Gastroesophageal sphincter (tissue), 4 donors: ENCODE measurements around the gene PCSK5. TPM values are rescaled to one million over a fixed set of nuclear protein-coding genes. Genes with fewer than 3 reads are reported as not detected.

ENCODE experiments used
- ATAC-seq: fragments of 150-250 bp; one replicate; pipeline ENCODE4 v1.9.1; 2016; ENCODE audit warnings: mild to moderate bottlenecking, moderate library complexity
- H3K27ac ChIP-seq, 4 donors: fragments of 200-600 bp; sonication (generic) in 3 of 4; 1 replicate in 3 of 4; 2 replicates in 1 of 4; pipeline ENCODE4 v1.5.1; 2016 to 2019
- H3K27me3 ChIP-seq: fragments of 200-600 bp; sonication (generic); one replicate; pipeline ENCODE4 v1.5.1; 2019
- H3K36me3 ChIP-seq, 2 donors: fragments of 200-600 bp; sonication (generic); one replicate each; pipeline ENCODE4 v1.5.1; 2019; ENCODE audit warnings: control low read depth in 1 of 2
- H3K4me1 ChIP-seq, 3 donors: fragments of 200-600 bp; sonication (generic); 1 replicate in 2 of 3; 2 replicates in 1 of 3; pipeline ENCODE4 v1.5.1; 2016 to 2019; ENCODE audit warnings: control low read depth in 2 of 3
- H3K4me3 ChIP-seq, 2 donors: fragments of 200-600 bp; sonication (generic); one replicate each; pipeline ENCODE4 v1.5.1; 2019; ENCODE audit warnings: mild to moderate bottlenecking in 1 of 2, moderate library complexity in 1 of 2
- H3K9me3 ChIP-seq, 3 donors: fragments of 200-600 bp; sonication (generic); one replicate each; pipeline ENCODE4 v1.5.1; 2017 to 2019; ENCODE audit warnings: control low read depth in 2 of 3
- CTCF ChIP-seq, 4 experiments: fragments of 200-600 bp in 2 of 4; fragments of 450-650 bp in 2 of 4; sonication (generic) in 1 of 4; IDR thresholded peaks; one replicate each; pipeline ENCODE4 v1.5.1; 2017 to 2019; ENCODE audit warnings: antibody characterized with exemption in 4 of 4, mild to moderate bottlenecking in 2 of 4, moderate library complexity in 2 of 4
- EP300 ChIP-seq: sonication (generic); formaldehyde crosslinking; IDR thresholded peaks from one replicate; pipeline ENCODE4 v1.6.1; 2017; ENCODE audit warnings: antibody characterized with exemption, mild to moderate bottlenecking
- POLR2A ChIP-seq, 2 donors: fragments of 450-650 bp; IDR thresholded peaks; one replicate each; pipeline ENCODE4 v1.6.1; 2017; ENCODE audit warnings: antibody characterized with exemption in 2 of 2, mild to moderate bottlenecking in 2 of 2, moderate library complexity in 1 of 2
- POLR2AphosphoS5 ChIP-seq: sonication (generic); formaldehyde crosslinking; IDR thresholded peaks from one replicate; pipeline ENCODE4 v1.6.1; 2017; ENCODE audit warnings: antibody characterized with exemption
- WGBS, 2 donors: methylation state at CpG; one replicate each; pipeline ENCODE4 v1.1.5; 2018; ENCODE audit warnings: low coverage in 1 of 2; 5-methylcytosine and 5-hydroxymethylcytosine counted together
- total RNA-seq, 4 donors: library from RNA; depleted of rRNA; stranded (reverse); fragments of >200 nt; gene quantifications; one replicate each; pipeline ENCODE4 v1.1.0, GENCODE V29; 2016

The PCSK5 gene
- total RNA-seq, 4 donors from 2014 or later, result 20.1 to 37.3 (median 28.1) TPM

- Histone ChIP-seq H3K27me3 (no peaks in the 10 kb centered on the region), H3K27ac (peak overlapping the region in 1 of 4 donors; percentile 56)
- WGBS, 2 donors, result 100% methylated on average over 2 of the region's 2 CpGs; no CpG with 5 or more reads in 1 of the 2 donors
Observed at GRCh38 chr9:76216161-76216649, 325.7 kb downstream of the PCSK5 start.

GRCh38 chr9:76218117-76218885, 327.8 kb downstream of the PCSK5 start:
- Histone ChIP-seq H3K4me1 (no peaks in the 10 kb centered on the region), H3K36me3 (no peaks in the 10 kb centered on the region), H3K27ac (no peak overlapping the region), H3K27me3 (no peaks in the 10 kb centered on the region), H3K9me3 (no peaks in the 10 kb centered on the region), H3K4me3 (no peak overlapping the region)
- TF ChIP-seq POLR2AphosphoS5 (no peak), EP300 (no peak), CTCF (IDR thresholded peaks at IDR 0.05) (no peak), POLR2A (IDR thresholded peaks at IDR 0.05) (no peak)
- 60 to 67% methylated on average over 3 to 8 of the region's 9 CpGs for WGBS, 2 donors
- ATAC-seq, result no peak

More at GRCh38 chr9:76216161-76216649, 325.7 kb downstream of the PCSK5 start:
- no peaks in the 10 kb centered on the region for H3K9me3 ChIP-seq
- no peaks in the 10 kb centered on the region for H3K36me3 ChIP-seq
- TF ChIP-seq EP300 (no peak), POLR2A (IDR thresholded peaks at IDR 0.05) (no peak), POLR2AphosphoS5 (no peak), CTCF (IDR thresholded peaks at IDR 0.05) (no peak)
- no peak overlapping the region for H3K4me3 ChIP-seq
- ATAC-seq, result peak; percentile 86
- no peaks in the 10 kb centered on the region for H3K4me1 ChIP-seq

GRCh38 chr9:76218886-76219445, 328.5 kb downstream of the PCSK5 start:
- TF ChIP-seq CTCF (IDR thresholded peaks at IDR 0.05) (no peak), EP300 (no peak), POLR2AphosphoS5 (no peak), POLR2A (IDR thresholded peaks at IDR 0.05) (no peak)
- 61 to 85% methylated on average over 2 to 5 of the region's 9 CpGs for WGBS, 2 donors
- Histone ChIP-seq H3K27ac (no peak overlapping the region), H3K36me3 (no peaks in the 10 kb centered on the region), H3K27me3 (no peaks in the 10 kb centered on the region), H3K4me1 (peaks cover 0 to 5% (median 0%) of the 10 kb centered on the region in 3 donors), H3K4me3 (no peak overlapping the region), H3K9me3 (no peaks in the 10 kb centered on the region)
- no peak for ATAC-seq

GRCh38 chr9:76219560-76220151, 329.2 kb downstream of the PCSK5 start:
- Histone ChIP-seq H3K27me3 (no peaks in the 10 kb centered on the region), H3K36me3 (no peaks in the 10 kb centered on the region), H3K9me3 (no peaks in the 10 kb centered on the region), H3K27ac (no peak overlapping the region), H3K4me1 (peaks cover 0 to 10% (median 0%) of the 10 kb centered on the region in 3 donors), H3K4me3 (no peak overlapping the region)
- WGBS, 2 donors, result 66 to 72% methylated on average over 5 to 6 of the region's 11 CpGs
- no peak for ATAC-seq
- TF ChIP-seq POLR2AphosphoS5 (no peak), CTCF (IDR thresholded peaks at IDR 0.05) (peak in 1 of 4 experiments; percentile 20)
